COR-L47 (cell line): Measurements from ENCODE around the gene AFTPH.

ENCODE experiments used
- DNase-seq: peaks from one replicate; lab custom pipeline; 2025; lab: John Stamatoyannopoulos, UW

The AFTPH gene

DNA sequence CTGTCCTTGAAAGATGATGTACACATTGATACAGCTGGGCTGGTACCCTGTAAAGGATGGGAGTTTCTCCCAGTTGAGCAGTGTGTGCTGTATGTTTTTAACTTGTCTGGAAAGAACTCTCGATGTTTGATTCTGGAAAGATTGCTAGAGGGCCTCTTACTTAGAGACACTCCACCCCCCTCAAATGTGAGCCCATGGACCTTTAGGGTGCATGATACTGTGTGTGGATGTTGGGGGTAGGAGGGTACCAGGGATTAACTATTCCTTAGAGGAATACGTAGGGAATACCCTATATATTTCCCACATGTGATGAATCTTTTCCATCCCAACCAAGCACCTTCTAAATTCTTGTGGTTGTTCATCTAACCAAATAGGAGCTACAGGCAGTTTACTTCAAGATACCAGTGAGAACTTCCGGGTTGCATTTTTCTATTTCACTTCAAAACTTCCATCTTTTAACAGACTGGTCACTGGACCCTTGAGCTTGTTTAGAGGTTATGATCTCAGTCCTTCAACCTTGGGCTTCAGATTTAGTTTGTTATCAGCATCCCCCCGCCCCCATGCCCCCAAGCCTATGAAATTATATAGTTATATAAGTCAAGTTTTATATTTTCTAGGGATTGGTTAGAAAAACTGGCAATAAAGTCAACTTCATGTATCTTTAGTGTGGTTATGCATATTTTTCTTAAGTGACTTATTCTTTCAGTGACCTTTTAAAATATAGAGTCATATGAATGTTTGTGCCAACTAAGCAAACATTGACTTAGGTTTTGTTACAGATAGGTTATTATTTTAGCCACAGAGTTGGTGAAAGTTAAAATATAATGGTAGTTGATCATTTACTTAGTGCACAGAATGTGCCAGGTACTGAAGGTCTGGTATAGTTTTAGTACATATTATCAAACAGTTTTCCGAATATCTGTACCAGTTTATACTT, 18.2 kb downstream of the AFTPH start:
- DNase-seq = no peak

DNA sequence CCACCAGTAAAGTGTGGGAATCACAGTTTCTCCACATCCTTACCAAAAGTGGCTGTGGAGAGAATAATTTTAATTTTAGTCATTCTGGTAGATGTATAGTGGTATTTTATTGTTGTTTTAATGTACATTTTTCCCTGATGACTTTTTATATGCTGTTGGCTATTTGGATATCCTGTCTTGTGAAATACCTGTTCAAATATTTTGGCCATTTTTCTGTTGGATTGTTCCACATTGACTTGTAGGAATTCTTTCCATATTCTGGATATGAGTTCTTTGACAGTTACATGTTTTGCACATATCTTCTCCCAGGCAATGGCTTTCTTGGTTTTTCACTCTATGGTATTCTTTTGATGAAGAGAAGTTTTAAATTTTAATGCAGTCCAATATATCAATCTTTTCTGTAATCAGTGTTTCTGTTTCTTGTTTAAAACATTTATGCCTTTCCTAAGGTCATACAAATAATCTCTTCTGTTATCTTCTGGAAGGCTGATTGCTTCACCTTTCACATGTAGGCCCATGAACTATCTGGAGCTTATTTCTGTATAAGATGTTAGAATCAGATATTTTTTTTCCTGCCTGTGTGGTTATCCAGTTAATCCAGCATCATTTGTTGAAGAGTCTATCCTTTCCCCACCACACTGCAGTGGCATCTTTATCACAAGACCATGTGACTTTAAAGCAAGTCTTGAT, 19.0 kb downstream of the AFTPH start:
- DNase-seq = no peak

DNA sequence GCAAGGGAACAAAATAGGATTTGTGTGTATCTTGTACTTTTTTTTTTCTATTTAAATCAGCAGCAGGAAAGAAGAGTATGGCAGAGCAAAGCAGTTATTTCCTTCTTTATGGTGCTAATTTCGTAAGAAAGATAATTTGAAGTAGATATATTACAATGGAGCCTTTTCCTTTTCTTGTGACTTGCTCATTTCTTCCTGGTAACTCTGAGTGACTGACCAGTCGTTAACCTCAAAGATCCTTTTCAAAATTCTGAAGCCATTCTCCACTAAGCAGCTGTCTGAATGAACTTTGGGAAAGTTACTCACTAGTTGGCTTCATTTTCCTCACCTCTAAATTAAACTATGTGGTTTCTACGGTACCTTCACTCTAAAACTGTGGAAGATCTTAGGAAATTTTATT, 24.6 kb downstream of the AFTPH start:
- DNase-seq = no peak

DNA sequence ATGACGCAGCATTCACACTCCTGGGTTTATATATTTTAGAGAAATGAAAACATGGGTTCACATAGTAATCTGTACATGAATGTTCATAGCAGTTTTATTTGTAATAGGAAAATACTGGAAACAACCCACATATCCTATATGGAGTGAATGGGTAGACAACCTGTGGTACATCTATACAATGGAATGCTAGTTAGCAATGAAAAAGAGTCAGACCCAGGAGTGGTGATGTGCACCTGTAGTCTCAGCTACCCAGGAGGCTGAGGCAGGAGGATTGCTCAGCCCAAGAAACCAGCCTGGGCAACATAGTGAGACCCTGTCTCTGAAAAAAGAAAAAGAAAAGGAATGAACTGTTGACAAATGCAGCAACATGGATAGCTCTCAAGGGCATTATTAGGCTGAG, 25.9 kb downstream of the AFTPH start:
- no peak for DNase-seq

DNA sequence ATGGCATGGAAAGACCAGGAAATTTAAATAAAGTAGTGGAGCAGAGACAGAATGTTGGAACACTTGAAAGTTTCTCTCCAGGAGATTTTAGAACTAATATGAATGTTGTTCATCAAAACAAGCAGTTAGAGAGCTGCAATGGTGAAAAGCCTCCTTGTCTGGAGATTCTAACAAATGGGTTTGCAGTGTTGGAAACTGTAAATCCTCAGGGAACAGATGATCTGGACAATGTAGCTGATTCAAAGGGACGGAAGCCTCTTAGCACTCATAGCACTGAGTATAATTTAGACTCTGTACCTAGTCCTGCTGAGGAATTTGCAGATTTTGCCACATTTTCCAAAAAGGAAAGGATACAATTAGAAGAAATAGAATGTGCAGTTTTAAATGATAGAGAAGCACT, 27.7 kb downstream of the AFTPH start:
- DNase-seq = no peak

DNA sequence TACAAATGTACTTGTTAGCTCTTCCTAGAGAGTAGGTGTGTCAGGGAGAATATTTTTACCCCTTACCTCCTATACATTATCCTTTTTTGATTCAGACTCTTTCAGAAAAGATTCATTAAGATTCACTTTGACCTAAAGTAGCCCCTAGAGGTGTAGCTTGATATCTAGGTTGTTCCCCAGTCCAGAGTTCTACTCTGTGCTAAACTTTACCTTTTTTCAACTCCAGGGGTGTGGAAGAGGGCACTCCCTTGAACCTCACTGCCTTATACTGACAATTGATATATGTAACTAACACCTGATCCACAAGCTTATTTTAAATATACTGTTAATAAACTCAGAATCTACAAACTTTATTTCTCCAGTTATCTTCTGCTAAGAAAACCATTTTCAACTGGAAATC, 30.0 kb downstream of the AFTPH start:
- no peak for DNase-seq

DNA sequence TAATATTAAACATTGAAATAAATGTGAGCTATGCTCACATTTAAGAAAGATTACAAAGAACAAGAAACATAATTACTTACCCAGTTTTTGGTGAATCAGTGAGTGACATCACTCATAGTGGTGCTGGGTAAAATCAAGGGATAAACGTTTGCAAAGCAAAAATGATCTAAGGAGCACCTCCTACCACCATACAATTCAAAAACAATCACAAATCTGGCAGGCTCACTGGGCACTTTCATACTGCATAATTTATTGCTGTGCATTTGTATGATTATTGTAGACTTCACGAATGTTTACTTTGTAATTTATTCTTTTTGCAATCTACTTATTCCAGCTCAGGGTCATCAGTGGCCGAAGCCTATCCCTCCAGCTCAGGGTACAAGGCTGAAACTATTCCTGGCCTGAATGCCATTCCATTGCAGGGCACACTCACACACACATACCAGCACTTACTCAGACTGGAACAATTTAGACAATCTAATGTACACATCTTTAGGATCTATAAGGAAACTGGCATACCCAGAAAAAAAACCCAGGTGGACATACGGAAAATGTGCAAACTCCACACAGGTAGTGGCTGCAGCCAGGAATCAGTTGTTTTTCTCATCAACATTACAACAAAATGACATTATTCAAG, 34.4 kb downstream of the AFTPH start:
- DNase-seq = no peak

DNA sequence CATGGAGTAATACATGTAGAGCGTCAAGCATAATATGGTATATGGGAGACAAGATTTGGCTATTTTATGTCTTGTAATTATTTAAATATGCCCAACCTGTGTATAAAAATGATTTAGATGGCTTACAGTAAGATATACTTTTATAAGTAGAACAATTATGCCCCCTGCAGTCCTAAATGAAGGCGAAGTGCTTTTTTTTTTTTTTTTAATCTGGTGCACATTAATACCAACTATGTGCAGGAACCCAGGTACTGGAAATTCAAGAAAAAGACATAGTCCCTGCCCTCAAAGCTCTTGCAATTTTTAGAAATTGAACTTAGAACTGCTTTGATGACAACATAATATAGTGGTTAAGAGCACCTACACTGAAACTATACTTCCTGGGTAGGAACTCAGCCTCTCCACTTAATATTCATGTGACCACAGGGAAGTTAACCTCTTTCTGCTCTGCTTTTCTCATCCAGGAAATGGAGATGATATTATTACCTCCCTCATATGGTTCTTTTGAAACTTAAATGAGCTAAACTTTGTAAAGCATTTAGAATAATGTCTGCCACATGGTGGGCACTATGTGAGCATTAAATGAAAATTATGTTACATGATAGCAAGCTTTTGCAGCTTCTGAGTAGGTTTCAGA, 38.1 kb downstream of the AFTPH start:
- peak; percentile 13 for DNase-seq

DNA sequence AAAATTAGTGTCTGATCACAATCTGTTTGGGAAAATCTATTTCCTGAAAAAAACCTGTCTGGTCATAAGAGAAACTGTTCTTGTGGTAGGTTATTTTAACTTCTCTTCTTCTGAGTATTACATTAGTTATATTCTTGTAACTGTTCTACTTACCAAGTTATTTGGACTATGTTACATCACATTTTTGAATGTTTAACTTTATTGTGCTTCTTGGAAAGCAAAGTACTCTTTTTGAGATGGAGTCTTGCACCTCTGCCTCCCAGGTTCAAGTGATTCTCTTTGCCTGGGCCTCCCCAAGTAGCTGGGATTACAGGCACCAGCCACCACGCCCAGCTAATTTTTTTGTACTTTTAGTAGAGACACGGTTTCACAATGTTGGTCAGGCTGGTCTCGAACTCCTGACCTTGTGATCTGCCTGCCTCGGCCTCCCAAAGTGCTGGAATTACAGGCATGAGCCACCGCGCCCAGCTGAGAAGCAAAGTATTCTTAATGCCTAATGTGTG, 39.4 kb downstream of the AFTPH start:
- no peak for DNase-seq

DNA sequence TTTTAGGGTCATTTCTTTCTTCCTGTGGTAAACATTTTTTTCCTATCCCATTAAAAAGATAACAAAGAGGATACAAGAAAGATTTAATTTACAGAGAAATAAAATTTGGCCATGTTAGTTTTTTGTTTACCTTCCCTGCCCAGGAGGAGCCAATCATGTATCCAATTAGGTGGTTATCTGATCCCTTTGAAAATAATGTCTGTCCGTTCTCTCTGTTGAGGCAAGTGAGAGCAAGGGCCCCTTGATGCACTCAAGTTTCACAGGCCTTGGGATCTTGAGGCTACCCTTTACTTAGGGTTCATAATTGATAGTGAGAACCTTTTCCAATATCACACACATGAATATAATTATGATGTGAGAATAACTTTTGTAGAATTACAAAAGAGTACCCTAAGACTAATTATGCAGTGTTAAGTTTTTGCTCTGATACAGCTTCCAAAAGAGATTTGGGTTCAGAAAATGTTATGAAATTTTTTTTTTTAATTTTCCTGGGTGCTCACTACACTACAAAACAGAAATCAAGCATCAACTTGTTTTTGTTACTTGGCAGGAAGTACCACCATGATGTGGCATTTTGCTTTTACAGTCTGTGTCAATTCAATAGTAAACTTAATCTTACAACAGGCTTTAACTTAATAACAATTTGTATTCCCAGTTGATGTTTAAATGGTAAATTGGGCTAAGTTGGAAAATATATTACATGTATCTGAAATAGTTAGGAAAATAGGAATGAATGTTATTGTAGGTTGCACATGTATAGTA, 42.0 kb downstream of the AFTPH start:
- DNase-seq = no peak

DNA sequence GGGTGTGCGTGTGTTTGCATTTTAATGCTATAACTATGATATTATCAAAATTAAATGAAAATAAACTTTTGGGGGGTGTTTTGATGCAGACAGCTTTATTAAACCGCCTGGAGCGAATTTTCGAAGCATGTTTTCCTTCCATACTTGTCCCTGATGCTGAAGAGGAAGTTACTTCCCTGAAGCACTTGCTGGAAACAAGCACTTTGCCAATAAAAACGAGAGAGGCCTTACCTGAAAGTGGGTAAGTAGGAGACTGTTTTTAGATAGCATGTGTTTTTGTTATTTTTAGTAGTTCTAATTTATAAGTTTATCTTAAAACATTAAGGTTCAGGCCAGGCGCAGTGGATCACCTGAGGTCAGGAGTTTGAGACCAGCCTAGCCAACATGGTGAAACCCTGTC, 43.3 kb downstream of the AFTPH start:
- DNase-seq = no peak

DNA sequence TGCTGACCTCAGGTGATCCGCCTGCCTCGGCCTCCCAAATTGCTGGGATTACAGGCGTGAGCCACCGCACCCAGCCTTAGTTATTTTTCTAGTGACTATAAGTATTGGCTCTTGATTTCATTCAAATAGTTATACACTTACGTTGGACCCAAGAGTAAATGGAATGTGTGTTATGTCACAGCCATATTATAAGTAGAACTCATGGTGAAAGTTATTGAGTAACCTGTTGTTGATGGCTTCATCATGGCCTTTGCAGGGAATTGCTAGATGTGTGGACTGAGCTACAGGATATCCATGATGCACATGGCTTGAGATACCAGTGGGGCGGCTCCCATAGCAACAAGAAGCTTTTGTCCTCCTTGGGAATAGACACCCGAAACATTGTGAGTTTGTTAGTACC, 44.7 kb downstream of the AFTPH start:
- no peak for DNase-seq

DNA sequence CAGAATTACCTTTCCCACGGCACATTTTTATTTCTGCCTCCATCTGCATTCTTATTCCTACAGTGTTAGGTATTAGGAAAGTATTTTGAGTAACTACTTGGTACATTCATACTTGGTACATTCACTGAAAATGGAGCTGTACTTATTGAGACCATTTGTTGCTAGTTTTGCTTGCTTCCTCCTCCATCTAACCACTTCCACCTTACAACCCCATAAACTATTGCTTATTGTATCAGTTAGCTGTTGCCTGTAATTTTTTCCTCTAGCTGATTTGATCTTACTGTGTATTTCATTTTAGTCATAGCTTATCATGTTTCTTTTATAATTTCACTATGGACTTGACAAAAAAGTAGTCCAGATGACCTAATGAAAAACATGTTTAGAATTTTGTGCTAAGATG, 50.7 kb downstream of the AFTPH start:
- no peak for DNase-seq

DNA sequence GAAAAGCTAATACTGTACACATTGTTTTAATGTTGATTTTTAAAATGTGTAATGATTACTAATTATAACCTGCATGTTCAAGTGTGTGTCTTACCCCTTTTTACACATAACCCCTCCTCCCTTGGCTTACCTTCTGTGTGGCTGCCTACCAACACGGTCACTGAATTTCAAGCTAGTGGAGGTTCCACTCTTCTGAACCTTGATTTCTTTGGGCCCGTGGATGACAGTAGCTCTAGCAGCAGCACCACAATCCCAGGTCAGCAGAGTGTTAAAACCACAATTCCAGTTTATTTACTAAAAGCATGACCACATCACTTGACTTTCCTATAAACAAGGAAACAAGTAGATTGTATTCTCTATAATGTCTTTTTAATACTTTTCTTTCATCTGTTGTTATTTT, 56.9 kb downstream of the AFTPH start:
- DNase-seq = no peak

DNA sequence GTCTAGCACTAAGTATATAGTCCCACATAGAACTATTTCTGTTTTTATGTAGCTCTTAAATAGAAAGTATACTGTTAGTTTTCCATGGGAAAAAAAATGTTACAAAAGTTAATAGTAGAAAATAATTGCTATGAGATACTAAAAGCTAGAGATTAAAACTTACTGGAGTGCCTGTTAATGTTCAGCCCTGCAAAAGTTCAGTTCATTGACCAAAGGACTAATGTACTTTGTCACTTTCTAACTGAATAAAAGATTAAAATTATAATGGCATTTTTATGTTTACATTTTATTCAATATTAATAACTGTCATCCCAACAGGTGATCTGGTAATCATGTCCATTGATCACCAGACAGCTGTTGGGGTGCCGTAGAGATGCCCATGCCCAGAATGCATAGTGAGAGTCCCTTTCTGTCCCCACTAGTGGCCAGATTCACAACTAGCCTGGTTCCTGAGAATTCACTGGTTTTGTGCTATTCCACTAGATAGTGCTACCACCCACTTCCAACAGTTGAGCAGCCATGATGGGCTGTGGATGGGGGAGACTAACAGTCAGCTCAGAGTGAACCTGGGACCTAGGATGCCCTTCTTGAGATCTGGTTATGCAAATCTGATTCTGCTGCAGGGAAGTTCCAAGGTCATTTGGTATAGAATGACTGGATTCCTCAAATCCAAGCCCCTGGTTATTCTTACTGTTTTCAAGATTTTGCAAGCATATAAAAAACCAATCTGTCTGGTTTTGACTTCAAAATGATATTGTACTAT, 57.8 kb downstream of the AFTPH start:
- DNase-seq = no peak

DNA sequence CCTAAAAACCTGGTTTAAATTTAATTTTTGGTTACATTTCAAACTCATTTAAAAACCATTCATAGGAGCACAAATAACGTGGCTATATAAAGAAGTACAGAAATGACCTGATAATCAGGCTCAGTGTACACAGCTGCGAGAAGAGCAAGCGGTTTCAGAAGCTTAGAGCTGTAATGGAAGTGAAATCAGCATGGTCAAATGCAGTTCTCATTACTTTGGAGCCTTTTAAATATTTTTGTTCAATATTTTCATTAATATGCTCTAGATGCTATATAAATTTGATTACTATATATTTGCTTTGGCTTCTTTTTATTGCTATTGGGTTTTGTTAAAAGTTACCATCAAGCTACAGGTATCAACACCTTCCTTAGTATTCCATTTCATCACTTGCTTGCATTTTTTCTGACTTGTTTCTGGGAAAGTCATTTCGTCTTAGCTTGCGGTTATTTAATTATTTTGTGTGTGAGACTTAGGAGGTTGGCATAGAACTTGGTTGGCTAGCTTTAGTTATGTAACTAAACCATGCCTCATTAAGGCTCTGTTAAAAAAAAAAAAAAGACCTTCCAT, 58.7 kb downstream of the AFTPH start:
- DNase-seq = no peak

DNA sequence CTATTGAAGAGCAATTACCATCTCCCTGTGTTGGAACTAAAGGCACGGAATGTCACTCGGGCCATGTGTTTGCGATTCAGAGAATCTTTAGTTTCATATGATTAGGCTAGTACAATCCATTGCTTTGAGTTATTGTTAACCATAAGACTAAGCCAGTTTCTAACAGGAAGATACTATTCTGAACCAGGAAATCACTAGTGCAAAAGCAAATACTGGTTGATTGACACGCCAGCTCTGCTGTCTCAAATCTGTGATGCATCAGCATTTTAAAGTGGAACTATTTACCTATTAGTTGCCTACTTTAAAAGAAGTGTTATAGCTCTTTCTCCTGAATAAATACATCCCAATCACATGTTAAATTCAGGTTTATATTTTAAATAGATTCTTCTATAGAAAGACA, 61.9 kb downstream of the AFTPH start:
- DNase-seq = no peak

DNA sequence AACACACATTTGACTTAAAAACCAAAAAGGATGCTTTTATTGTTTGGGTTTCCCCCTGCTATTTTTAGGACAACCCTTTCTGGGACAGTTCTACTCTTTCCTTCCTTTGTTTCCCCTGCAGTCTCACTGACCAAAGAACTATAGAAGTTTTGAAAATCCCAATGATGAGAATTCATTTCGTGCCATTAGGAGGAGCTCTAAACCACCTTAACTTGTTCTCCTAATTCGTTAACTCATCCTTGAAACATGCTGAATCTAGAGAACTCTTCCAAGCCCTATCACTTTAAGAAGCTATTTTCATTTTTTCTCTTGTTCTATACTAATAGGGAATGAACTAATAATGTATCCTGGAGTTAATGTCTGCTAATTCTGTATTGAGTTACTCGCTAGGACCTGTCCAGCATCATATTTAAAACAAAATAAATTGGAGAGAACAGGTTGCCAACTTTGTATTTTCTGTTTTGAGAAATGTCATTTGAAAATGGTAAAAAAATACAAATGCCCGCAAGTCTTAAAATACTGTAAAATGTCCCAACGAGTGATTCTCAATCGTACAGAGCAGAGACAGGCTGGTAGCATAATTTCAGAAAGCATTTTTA, 62.9 kb downstream of the AFTPH start:
- no peak for DNase-seq

DNA sequence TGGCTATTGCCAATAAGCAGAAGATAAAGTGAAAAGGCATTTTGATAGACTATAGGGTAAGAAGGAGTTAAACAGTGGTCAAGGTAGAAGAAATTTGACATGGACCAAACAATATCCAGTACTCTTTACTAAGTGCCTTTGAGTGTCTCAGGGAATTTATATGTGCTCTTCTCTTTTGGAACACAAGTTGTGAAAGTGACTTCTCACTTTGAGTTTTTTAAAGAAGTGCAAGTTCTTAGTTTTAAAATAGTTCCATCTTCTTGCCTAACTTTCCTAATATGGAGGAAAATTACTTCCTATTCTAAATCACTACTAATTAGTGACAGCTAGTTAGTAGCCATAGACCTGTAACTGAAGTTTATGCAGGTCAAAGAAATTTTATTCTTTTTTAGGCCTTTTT, 63.4 kb downstream of the AFTPH start:
- no peak for DNase-seq

DNA sequence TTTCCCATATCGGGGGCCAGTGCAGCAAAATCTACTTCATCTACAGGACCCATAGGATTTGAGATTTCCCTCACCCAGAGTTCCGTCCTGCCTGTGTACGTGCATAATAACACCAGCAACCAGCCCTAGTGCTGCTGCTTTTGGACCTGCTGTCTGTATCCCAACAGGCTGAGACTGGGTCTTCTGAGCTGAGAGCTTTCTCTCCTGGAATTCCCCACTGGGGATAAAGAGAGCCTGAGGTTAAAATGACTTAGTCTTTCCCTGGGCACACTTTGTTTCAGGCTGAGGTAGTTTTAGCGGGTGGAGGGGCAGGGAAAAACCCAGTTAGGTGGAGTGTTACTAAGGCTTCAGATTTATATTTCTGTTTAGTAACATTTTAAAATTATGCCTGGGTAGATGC, 67.1 kb downstream of the AFTPH start:
- no peak for DNase-seq
